SK-N-SH (cell line): ENCODE data around the gene NAV2. TPM values are rescaled to one million over a fixed set of nuclear protein-coding genes. Genes with fewer than 3 reads are reported as not detected.
A peak's percentile ranks its signal among the peaks of the same experiment; 100 is the strongest.

Experiments used
- CTCF ChIA-PET: fragments of 300-600, 350-600 bp; formaldehyde crosslinking; extraction: SDS; loops from one replicate; lab custom pipeline; 2021; lab: Yijun Ruan, JAX
- POLR2A ChIA-PET: fragments of 350-600 bp; sonication (Branson Sonifier 250); formaldehyde crosslinking; extraction: SDS; loops from one replicate; lab custom pipeline; 2020; ENCODE audit warnings: antibody characterized with exemption, inconsistent platforms; lab: Yijun Ruan, JAX
- DNase-seq: peaks from one replicate; pipeline ENCODE4 v3.0.0; 2012
- H2AFZ ChIP-seq: fragments of 200-600 bp; sonication (generic); 2 replicates; pipeline ENCODE4 v1.8.1; 2016; ENCODE audit warnings: antibody characterized with exemption, mild to moderate bottlenecking, low read depth
- H3F3A ChIP-seq: fragments of 200-600 bp; sonication (generic); replicated peaks from 2 replicates; pipeline ENCODE3; 2016; ENCODE audit warnings: antibody characterized with exemption, mild to moderate bottlenecking; ENCODE audit not compliant: insufficient read depth
- H3K27ac ChIP-seq, 2 experiments: fragments of 200-500 bp in 1 of 2; fragments of 200-600 bp in 1 of 2; sonication (Bioruptor generic) in 1 of 2; sonication (generic), shearing (Covaris generic) in 1 of 2; 2 replicates each; pipeline versions ENCODE4 v1.5.1 to v1.6.1; 2014 to 2016; ENCODE audit warnings: low read depth in 2 of 2, inconsistent platforms in 1 of 2, low read length in 1 of 2, mild to moderate bottlenecking in 1 of 2, mixed read lengths in 1 of 2
- H3K27me3 ChIP-seq: fragments of 200-600 bp; sonication (generic), shearing (Covaris generic); 2 replicates; pipeline ENCODE4 v1.6.1; 2016; ENCODE audit warnings: mixed run types; ENCODE audit not compliant: insufficient read depth
- H3K36me3 ChIP-seq, 2 experiments: fragments of 200-500 bp in 1 of 2; fragments of 200-600 bp in 1 of 2; sonication (Bioruptor generic) in 1 of 2; sonication (generic) in 1 of 2; replicated peaks in 1 of 2; 2 replicates each; pipeline versions ENCODE3 to v1.5.1; 2014 to 2016; ENCODE audit warnings: low read length in 1 of 2, mild to moderate bottlenecking in 1 of 2; ENCODE audit not compliant: insufficient read depth in 2 of 2, control insufficient read depth in 1 of 2
- H3K4me1 ChIP-seq, 2 experiments: fragments of 200-500 bp in 1 of 2; fragments of 200-600 bp in 1 of 2; sonication (Bioruptor generic) in 1 of 2; sonication (generic), shearing (Covaris generic) in 1 of 2; 2 replicates each; pipeline versions ENCODE4 v1.5.1 to v1.6.1; 2014 to 2016; ENCODE audit warnings: low read depth in 1 of 2, low read length in 1 of 2, mixed run types in 1 of 2; ENCODE audit not compliant: insufficient read depth in 2 of 2, control insufficient read depth in 1 of 2
- H3K4me2 ChIP-seq: fragments of 200-600 bp; sonication (generic), shearing (Covaris generic); 2 replicates; pipeline ENCODE4 v1.6.1; 2017; ENCODE audit warnings: mixed run types
- H3K4me3 ChIP-seq, 2 experiments: fragments of 200-500 bp in 1 of 2; fragments of 200-600 bp in 1 of 2; sonication (Bioruptor generic) in 1 of 2; sonication (generic), shearing (Covaris generic) in 1 of 2; 2 replicates each; pipeline versions ENCODE4 v1.5.1 to v1.8.1; 2014 to 2016; ENCODE audit warnings: low read depth in 2 of 2, inconsistent platforms in 1 of 2, low read length in 1 of 2, mild to moderate bottlenecking in 1 of 2, mixed read lengths in 1 of 2, moderate library complexity in 1 of 2
- H3K79me2 ChIP-seq: fragments of 200-600 bp; sonication (generic); 2 replicates; pipeline ENCODE4 v1.8.1; 2017; ENCODE audit warnings: mild to moderate bottlenecking; ENCODE audit not compliant: insufficient read depth
- H3K9ac ChIP-seq: fragments of 200-600 bp; sonication (generic); 2 replicates; pipeline ENCODE4 v1.6.1; 2017; ENCODE audit warnings: mixed run types
- H3K9me2 ChIP-seq: fragments of 200-600 bp; sonication (generic); 2 replicates; pipeline ENCODE4 v1.6.1; 2017; ENCODE audit warnings: mixed run types
- H3K9me3 ChIP-seq: fragments of 200-600 bp; sonication (generic); 2 replicates; pipeline ENCODE4 v1.6.1; 2017; ENCODE audit warnings: mixed run types, mild to moderate bottlenecking, moderate library complexity
- H4K20me1 ChIP-seq: fragments of 200-600 bp; sonication (generic); 2 replicates; pipeline ENCODE4 v1.6.1; 2017; ENCODE audit warnings: mild to moderate bottlenecking, mixed run types; ENCODE audit not compliant: insufficient read depth
- CHD2 ChIP-seq: fragments of 150-350 bp; IDR thresholded peaks from 2 replicates; pipeline ENCODE4 v1.6.1; 2018; ENCODE audit warnings: low read length; ENCODE audit not compliant: partially characterized antibody
- CTCF ChIP-seq: fragments of 200-600 bp; sonication (generic); IDR thresholded peaks from 2 replicates; pipeline ENCODE4 v1.6.1; 2017; ENCODE audit warnings: antibody characterized with exemption, mild to moderate bottlenecking, moderate library complexity
- EP300 ChIP-seq, 2 experiments: IDR thresholded peaks; 2 replicates each; pipeline versions ENCODE4 v1.4.0 to v1.6.1; 2012; ENCODE audit warnings: borderline replicate concordance in 1 of 2, low read depth in 1 of 2, low read length in 1 of 2
- FOSL2 ChIP-seq: IDR thresholded peaks from 2 replicates; pipeline ENCODE4 v1.4.0; 2012; ENCODE audit warnings: low read depth, mild to moderate bottlenecking, moderate library complexity, borderline replicate concordance
- FOXJ3 ChIP-seq: sonication (generic); formaldehyde crosslinking; IDR thresholded peaks from 2 replicates; pipeline ENCODE4 v1.5.1; 2020; ENCODE audit warnings: mild to moderate bottlenecking, missing genetic modification reagents
- GABPA ChIP-seq: IDR thresholded peaks from 2 replicates; pipeline ENCODE4 v1.4.0; 2012; ENCODE audit warnings: low read depth, mild to moderate bottlenecking
- GATA2 ChIP-seq: sonication (generic); formaldehyde crosslinking; IDR thresholded peaks from 2 replicates; pipeline ENCODE4 v1.5.0; 2020; ENCODE audit warnings: mild to moderate bottlenecking, missing genetic modification reagents
- IRF3 ChIP-seq: fragments of 150-350 bp; IDR thresholded peaks from 2 replicates; pipeline ENCODE4 v1.6.1; 2016; ENCODE audit warnings: mild to moderate bottlenecking, low read depth, low read length
- MEF2A ChIP-seq: IDR thresholded peaks from 2 replicates; pipeline ENCODE4 v1.4.0; 2012; ENCODE audit warnings: low read depth, borderline replicate concordance
- MXI1 ChIP-seq: IDR thresholded peaks from 2 replicates; pipeline ENCODE4 v1.6.1; 2012; ENCODE audit warnings: mild to moderate bottlenecking, low read depth, low read length, improper control_type of control experiment
- NFIC ChIP-seq: IDR thresholded peaks from 2 replicates; pipeline ENCODE4 v1.4.0; 2012; ENCODE audit warnings: borderline replicate concordance
- NRF1 ChIP-seq: IDR thresholded peaks from 2 replicates; pipeline ENCODE4 v1.6.1; 2012; ENCODE audit warnings: low read depth, mild to moderate bottlenecking, low read length
- POLR2AphosphoS5 ChIP-seq: IDR thresholded peaks from 2 replicates; pipeline ENCODE4 v1.6.1; 2012; ENCODE audit warnings: low read depth, low read length
- RCOR1 ChIP-seq: fragments of 150-350 bp; IDR thresholded peaks from 2 replicates; pipeline ENCODE4 v1.6.1; 2017; ENCODE audit warnings: antibody characterized with exemption, low read length
- REST ChIP-seq: IDR thresholded peaks from 2 replicates; pipeline ENCODE4 v1.6.1; 2012; ENCODE audit warnings: mild to moderate bottlenecking, low read depth, low read length, moderate library complexity
- RFX5 ChIP-seq: IDR thresholded peaks from 2 replicates; pipeline ENCODE4 v1.6.1; 2012; ENCODE audit warnings: mild to moderate bottlenecking, improper control_type of control experiment, low read length
- RXRA ChIP-seq: IDR thresholded peaks from 2 replicates; pipeline ENCODE4 v1.4.0; 2012; ENCODE audit warnings: low read depth, mild to moderate bottlenecking, borderline replicate concordance
- SIN3A ChIP-seq: IDR thresholded peaks from 2 replicates; pipeline ENCODE4 v1.6.1; 2012; ENCODE audit warnings: low read depth, mild to moderate bottlenecking, low read length, moderate library complexity, borderline replicate concordance
- TCF12 ChIP-seq: IDR thresholded peaks from 2 replicates; pipeline ENCODE4 v1.4.0; 2012
- USF1 ChIP-seq: IDR thresholded peaks from 2 replicates; pipeline ENCODE4 v1.4.0; 2012; ENCODE audit warnings: low read depth, borderline replicate concordance
- USF2 ChIP-seq: fragments of 150-350 bp; IDR thresholded peaks from 2 replicates; pipeline ENCODE4 v1.6.1; 2017; ENCODE audit warnings: antibody characterized with exemption, low read length, low read depth, borderline replicate concordance
- YY1 ChIP-seq: IDR thresholded peaks from 2 replicates; pipeline ENCODE4 v1.4.0; 2012; ENCODE audit warnings: low read depth, mild to moderate bottlenecking
- WGBS: methylation state at CpG from one replicate; pipeline ENCODE4 v1.1.6; 2017; ENCODE audit warnings: low lambda C conversion rate; 5-methylcytosine and 5-hydroxymethylcytosine counted together
- polyA plus RNA-seq, 3 experiments: library from polyadenylated mRNA; depleted of rRNA; stranded (reverse); fragments of >200 nt; gene quantifications; 2 replicates each; pipeline ENCODE4 v1.2.3, GENCODE V29; 2012

The NAV2 gene
- polyA plus RNA-seq, 1 of the 3 experiments (the other 2 are of a cell fraction), result 26.2 TPM

- Histone ChIP-seq H3K79me2 (peaks cover 68% of the 10 kb centered on the region), H3K9me2 (no peaks in the 10 kb centered on the region), H3K27me3 (no peaks in the 10 kb centered on the region), H3F3A (peaks cover 11% of the 10 kb centered on the region), H2AFZ (no peak overlapping the region), H3K27ac (peak overlapping the region in 1 of 2 experiments; percentile 83; a peak in 2 of 4 replicates), H3K9ac (no peak overlapping the region), H3K4me1 (peaks cover 12 to 43% of the 10 kb centered on the region in 2 experiments; a peak in 3 of 4 replicates), H4K20me1 (no peaks in the 10 kb centered on the region), H3K36me3 (peaks cover 59 to 84% of the 10 kb centered on the region in 2 experiments), H3K4me2 (no peak overlapping the region), H3K4me3 (no peak overlapping the region; a peak in 1 of 4 replicates), H3K9me3 (no peaks in the 10 kb centered on the region)
- ChIA-PET POLR2A (no interaction called here), CTCF (interaction anchor here (0.9 to 1.5 kb wide), 2 partner anchors 10 to 87 kb away, joined by 4 read pairs; no protein-coding TSS in a partner anchor)
- WGBS, result 82% methylated on average over 9 of the region's 19 CpGs
- TF ChIP-seq SIN3A, result no peak
- TF ChIP-seq RFX5, result no peak
- no peak for TF ChIP-seq CTCF
- peak in 1 of 2 experiments; percentile 72; a peak in 2 of 4 replicates for TF ChIP-seq EP300 (IDR thresholded peaks at IDR 0.05; ENCODE audit: borderline replicate concordance in 1 of 2, low read depth in 1 of 2, low read length in 1 of 2)
- TF ChIP-seq RXRA, result no peak
- TF ChIP-seq IRF3, result no peak
- TF ChIP-seq FOSL2, result no peak
- TF ChIP-seq NRF1, result no peak
- TF ChIP-seq GABPA, result no peak
- TF ChIP-seq REST, result no peak
- TF ChIP-seq USF1, result no peak
- TF ChIP-seq CHD2, result peak; percentile 46
- no peak for TF ChIP-seq USF2
- no peak for TF ChIP-seq YY1
- TF ChIP-seq MEF2A, result no peak
- TF ChIP-seq TCF12, result no peak
- TF ChIP-seq POLR2AphosphoS5, result no peak
- TF ChIP-seq MXI1, result no peak; the same call in 1 of the 2 replicates
- TF ChIP-seq RCOR1, result peak; percentile 83
- no peak for TF ChIP-seq NFIC
- TF ChIP-seq FOXJ3, result no peak
- TF ChIP-seq GATA2, result peak; percentile 63
- DNase-seq, result peak; percentile 68
Observed at GRCh38 chr11:20045098-20045688, 332.6 kb downstream of the NAV2 start.
